HuH-7 (cell line): ENCODE results near the gene NDUFA6.
"Not testable (repeated sequence)": the region's sequence is repeated elsewhere in the genome, so short reads cannot be mapped to it uniquely, and the experiment has no call there.

Experiments used
- DNase-seq: peaks from one replicate; pipeline ENCODE4 v3.0.0; 2011; ENCODE audit warnings: low spot score

NDUFA6 gene

GRCh38 chr22:42090596-42091454 lies at the start of gene NDUFA6:
Gene NDUFA6, minus strand, starts transcription at chr22:42090772. Its CDS starts 28 bp downstream, at chr22:42090744.
- peak; percentile 99 for DNase-seq

DNA sequence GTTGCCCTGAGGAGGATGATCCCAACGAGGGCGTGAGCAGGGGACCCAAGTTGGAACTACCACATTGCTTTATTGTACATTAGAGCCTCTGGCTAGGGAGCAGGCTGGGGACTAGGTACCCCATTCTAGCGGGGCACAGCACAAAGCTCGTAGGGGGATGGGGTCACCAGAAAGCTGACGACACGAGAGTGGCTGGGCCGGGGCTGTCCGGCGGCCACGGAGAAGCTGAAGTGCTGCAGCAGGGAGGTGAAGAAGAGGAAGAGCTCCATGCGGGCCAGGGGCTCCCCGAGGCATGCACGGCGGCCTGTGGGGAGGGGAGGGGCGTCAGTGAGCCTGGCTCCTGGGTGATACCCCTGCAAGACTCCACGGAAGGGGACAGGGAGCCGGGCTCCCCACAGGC lies 49.6 kb upstream of the NDUFA6 start:
- not testable (repeated sequence) for DNase-seq

- not testable (repeated sequence) for DNase-seq
These were observed 48.9 kb upstream of the NDUFA6 start for GRCh38 chr22:42139508-42139907.

GRCh38 chr22:42138972-42139371 lies 48.4 kb upstream of the NDUFA6 start:
- DNase-seq = no peak

DNA sequence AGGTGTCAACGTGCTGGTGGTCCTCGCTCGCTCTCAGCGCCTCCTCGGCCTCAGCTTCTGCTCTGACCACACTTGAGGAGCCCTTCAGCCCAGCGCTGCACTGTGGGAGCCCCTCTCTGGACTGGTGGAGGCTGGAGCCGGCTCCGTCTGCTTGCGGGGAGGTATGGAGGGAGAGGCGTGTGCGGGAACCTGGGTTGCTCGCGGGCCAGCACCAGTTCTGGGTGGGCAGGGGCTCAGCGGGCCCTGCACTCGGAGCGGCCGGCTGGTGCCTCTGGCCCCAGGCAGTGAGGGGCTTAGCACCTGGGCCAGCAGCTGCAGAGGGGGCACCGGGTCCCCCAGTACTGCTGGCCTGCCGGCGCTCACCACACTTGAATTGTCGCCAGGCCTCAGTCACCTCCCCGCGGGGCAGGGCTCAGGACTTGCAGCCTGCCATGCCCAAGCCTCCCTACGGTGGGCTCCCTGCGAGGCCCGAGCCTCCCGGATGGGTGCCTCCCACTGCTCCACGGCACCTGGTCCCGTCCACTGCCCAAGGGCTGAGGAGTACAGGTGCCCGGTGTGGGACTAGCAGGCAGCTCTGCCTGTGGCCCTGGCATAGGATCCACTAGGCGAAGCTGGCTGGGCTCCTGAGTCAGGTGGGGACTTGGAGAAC lies 47.7 kb upstream of the NDUFA6 start:
- no peak for DNase-seq

- not testable (repeated sequence) for DNase-seq
These were observed 45.1 kb upstream of the NDUFA6 start for GRCh38 chr22:42135688-42136087.

DNA sequence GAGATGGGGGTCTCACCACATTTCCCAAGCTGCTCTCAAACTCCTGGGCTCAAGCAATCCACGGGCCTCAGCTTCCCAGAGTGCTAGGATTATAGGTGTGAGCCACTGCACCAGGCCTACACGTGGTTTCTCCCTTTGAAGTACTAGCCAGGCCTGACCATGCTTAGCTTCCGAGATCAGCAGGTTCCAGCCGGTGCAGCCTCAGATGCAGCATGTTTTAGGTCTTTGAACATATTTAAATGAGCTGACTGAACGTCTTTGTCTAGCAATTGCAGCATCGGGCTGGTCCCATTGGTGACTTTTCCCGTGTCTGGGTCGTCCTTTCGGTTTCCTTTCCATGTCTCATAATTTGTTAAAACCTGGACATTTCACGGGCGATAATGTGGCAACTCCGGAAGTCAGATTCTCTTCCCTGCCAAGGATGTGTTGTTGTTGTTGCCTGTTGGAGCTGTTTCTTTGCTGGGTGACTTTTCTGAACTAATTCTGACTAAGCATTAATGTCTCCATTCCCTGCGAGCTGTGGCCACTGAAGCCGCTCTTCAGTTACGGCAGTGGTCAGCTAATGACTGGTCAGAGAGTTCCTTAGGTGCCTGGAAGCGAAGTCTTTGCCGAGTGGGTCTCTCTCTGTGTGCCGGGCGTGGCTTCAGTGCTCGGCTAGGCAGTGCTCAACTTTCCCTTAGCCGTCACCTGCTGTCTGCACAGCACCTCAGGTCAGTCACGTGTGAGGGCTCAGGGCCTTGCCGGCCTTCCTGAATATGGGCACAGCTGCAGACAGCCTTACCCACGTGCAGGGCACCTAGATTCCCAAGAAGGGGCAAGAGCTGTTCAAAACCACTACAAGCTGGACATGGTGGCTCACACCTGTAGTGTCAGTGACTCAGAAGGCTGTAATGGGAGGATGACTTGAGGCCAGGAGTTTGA lies 43.8 kb upstream of the NDUFA6 start:
- DNase-seq = no peak

GRCh38 chr22:42132457-42132856 lies 41.9 kb upstream of the NDUFA6 start:
- DNase-seq = no peak

- no peak for DNase-seq
These were observed 41.0 kb upstream of the NDUFA6 start for GRCh38 chr22:42131562-42131961.

DNA sequence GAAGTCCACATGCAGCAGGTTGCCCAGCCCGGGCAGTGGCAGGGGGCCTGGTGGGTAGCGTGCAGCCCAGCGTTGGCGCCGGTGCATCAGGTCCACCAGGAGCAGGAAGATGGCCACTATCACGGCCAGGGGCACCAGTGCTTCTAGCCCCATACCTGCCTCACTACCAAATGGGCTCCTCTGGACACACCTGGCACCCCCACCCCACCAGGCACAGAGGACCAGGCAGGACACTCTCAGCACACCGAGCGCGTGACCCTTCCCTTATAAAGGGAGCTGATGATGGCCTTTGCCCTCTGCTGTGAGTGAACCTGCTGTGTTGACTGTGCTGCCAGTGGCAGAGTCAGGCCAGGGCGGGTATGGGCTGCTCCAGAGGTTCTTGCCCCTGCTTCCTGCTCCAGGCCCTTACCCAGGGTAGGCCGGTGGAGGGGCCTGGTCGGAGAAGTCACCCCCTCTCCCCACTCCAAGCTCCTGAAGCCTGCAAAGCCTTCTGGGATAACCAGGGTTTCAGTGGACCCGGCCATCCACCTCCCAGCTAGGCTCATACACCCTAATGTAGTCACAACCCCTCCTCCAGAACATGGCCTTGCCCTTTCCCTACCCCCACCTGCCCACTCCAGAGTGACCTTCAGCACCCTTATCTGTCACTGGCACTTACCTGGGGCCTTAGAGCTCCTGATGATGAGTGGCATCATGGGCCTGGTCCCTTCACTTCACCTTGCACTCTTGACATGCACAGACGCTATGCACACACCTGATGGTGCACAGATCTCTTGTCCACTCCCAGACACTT lies 40.3 kb upstream of the NDUFA6 start, which contains the start of gene CYP2D6:
TSS of gene CYP2D6 (minus strand) at position 172 of the 793 bp plus-strand sequence. CDS start at position 153, 19 bp downstream.
- not testable (repeated sequence) for DNase-seq

- DNase-seq = not testable (repeated sequence)
These were observed 39.6 kb upstream of the NDUFA6 start for GRCh38 chr22:42130182-42130581.

- DNase-seq = not testable (repeated sequence)
These were observed 38.5 kb upstream of the NDUFA6 start for GRCh38 chr22:42128776-42129694.

GRCh38 chr22:42128007-42128406 lies 37.4 kb upstream of the NDUFA6 start:
- DNase-seq = not testable (repeated sequence)

- no peak for DNase-seq
These were observed 37.0 kb upstream of the NDUFA6 start for GRCh38 chr22:42127606-42128005.

DNA sequence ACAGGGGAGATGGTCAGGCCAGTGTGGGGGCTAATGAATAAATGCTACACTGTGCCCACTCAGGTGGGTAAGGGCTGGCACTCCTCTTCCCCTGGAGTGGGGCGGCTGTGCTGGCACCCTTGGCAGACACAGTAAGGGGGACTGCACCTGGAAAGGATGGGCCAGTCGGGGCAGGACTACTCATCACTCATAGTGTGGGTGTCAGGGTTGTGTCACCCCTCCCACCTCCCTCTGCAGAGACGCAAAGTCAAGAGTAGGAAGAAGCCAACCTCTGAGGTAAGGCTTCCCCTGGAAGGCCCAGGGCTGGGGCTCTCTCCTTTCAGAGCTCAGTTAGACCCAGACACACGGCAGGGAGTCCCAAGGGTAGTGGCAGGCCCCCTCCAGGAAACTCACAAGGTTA lies 33.0 kb upstream of the NDUFA6 start:
- not testable (repeated sequence) for DNase-seq

GRCh38 chr22:42120231-42121021 lies 29.9 kb upstream of the NDUFA6 start:
- DNase-seq = not testable (repeated sequence)

DNA sequence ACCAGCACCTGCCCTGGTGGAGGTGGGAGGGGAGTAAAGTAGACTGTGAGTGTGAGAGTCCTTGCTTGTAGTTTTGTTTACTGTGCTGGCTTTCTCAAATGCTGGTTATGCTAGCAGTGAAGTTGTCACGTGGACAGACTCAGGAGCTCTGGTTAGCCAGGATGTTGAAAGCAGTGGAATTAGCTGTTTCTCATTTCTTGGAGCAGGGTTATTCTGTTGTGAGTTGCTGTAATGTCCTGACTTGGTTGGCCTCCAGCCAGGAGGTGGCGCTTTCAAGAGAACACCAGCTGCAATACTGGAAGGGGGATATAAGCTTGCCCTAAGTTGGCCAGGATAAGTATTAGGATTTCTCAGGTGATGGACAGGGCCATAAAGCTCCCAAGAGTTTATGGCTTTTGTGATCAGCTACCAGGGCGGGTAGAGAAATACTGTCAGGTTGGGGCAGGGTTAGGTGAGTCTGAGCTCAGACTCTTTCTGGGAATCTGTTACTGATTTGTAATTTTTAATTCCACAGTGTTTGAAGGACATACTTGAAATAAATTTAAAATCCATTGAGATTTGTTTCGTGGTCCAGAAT lies 26.4 kb upstream of the NDUFA6 start:
- DNase-seq = no peak

- DNase-seq = not testable (repeated sequence)
These were observed 24.9 kb upstream of the NDUFA6 start for GRCh38 chr22:42115420-42115830.

DNA sequence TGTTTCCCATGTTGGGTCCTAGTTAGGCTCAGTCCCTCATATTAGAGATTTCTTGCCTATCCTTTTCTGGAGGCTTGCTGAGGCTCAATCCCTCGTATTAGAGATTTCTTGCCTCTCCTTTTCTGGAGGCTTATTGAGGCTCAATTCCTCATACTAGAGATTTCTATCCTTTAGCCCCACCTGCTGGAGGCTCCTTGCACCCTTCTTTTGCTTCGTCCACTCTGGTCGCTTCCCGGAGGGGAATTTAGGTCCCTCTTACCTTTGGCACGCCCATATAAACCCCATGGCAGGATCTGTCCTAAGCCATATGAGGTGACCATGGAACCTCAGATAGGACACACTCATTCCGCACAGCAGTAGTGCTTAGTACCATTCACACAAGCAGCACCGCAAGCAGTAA lies 24.1 kb upstream of the NDUFA6 start:
- no peak for DNase-seq
